8988T (cell line): Measurements from ENCODE around the gene DLST.
A peak's percentile ranks its signal among the peaks of the same experiment; 100 is the strongest.

Experiments used
- DNase-seq: peaks from one replicate; pipeline ENCODE4 v3.0.0; 2011

The DLST gene

GRCh38 chr14:74881431-74882102 lies at the start of gene DLST:
TSS of gene DLST (plus strand) at chr14:74881916. CDS start at chr14:74881954, 38 bp downstream.
- DNase-seq = peak; percentile 95

GRCh38 chr14:74832849-74833248 lies 48.9 kb upstream of the DLST start:
- DNase-seq = no peak

- DNase-seq = no peak
Observed at GRCh38 chr14:74834692-74835392, 46.9 kb upstream of the DLST start.

- DNase-seq = no peak
Observed at GRCh38 chr14:74835645-74836250, 46.0 kb upstream of the DLST start.

GRCh38 chr14:74836251-74836960 lies 45.3 kb upstream of the DLST start:
- DNase-seq = no peak

- no peak for DNase-seq
Observed at GRCh38 chr14:74838166-74838565, 43.5 kb upstream of the DLST start.

- no peak for DNase-seq
Observed at GRCh38 chr14:74840603-74841030, 41.1 kb upstream of the DLST start.

GRCh38 chr14:74841230-74842207 lies 40.2 kb upstream of the DLST start:
- no peak for DNase-seq

GRCh38 chr14:74843653-74844052 lies 38.1 kb upstream of the DLST start:
- DNase-seq = no peak

- DNase-seq = no peak
Observed at GRCh38 chr14:74846168-74846567, 35.5 kb upstream of the DLST start.

- DNase-seq = no peak
Observed at GRCh38 chr14:74846968-74847665, 34.6 kb upstream of the DLST start.

- DNase-seq = no peak
Observed at GRCh38 chr14:74848768-74849167, 32.9 kb upstream of the DLST start.

GRCh38 chr14:74852922-74853530 lies 28.7 kb upstream of the DLST start:
- no peak for DNase-seq

- DNase-seq = no peak
Observed at GRCh38 chr14:74853581-74853980, 28.1 kb upstream of the DLST start.

- no peak for DNase-seq
Observed at GRCh38 chr14:74855021-74855420, 26.7 kb upstream of the DLST start.

- DNase-seq = no peak
Observed at GRCh38 chr14:74855945-74856344, 25.8 kb upstream of the DLST start.

- no peak for DNase-seq
Observed at GRCh38 chr14:74856366-74856765, 25.4 kb upstream of the DLST start.

GRCh38 chr14:74858022-74858421 lies 23.7 kb upstream of the DLST start:
- DNase-seq = no peak

- no peak for DNase-seq
Observed at GRCh38 chr14:74859757-74860552, 21.8 kb upstream of the DLST start.
